Measurements from ENCODE around the gene OSCP1.

DNA sequence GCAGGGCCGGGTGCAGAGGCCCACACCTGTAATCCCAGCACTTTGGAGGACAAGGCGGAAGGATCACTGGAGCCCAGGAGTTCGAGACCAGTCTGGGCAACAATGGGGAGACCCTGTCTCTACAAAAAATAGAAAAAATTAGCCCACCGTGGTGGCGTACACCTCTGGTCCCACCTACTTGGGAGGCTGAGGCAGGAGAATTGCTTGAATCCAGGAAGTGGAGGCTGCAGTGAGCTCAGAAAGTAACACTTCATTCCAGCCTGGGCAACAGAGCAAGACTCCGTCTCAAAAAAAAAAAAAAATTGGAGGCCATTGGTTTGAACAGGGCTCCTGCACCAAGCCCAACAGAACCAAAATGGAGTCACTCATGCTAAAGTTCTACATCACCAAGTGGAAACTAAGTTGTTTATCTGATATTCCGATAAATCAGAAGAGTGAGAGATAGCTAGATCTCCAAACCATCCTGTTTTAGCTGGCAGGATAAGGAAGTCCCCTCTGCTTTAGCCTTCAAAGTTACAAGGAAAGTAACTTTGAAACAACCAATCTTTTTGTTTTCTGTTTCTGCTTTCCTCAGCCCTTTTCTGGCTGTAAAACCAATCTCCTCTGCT lies 51.8 kb downstream of the OSCP1 start:
- no peak for TF ChIP-seq EZH2 (IDR thresholded peaks at IDR 0.05; ENCODE audit: borderline replicate concordance, insufficient read depth, low read depth, low read length, poor library complexity, severe bottlenecking)
- TF ChIP-seq, protein P1, sequence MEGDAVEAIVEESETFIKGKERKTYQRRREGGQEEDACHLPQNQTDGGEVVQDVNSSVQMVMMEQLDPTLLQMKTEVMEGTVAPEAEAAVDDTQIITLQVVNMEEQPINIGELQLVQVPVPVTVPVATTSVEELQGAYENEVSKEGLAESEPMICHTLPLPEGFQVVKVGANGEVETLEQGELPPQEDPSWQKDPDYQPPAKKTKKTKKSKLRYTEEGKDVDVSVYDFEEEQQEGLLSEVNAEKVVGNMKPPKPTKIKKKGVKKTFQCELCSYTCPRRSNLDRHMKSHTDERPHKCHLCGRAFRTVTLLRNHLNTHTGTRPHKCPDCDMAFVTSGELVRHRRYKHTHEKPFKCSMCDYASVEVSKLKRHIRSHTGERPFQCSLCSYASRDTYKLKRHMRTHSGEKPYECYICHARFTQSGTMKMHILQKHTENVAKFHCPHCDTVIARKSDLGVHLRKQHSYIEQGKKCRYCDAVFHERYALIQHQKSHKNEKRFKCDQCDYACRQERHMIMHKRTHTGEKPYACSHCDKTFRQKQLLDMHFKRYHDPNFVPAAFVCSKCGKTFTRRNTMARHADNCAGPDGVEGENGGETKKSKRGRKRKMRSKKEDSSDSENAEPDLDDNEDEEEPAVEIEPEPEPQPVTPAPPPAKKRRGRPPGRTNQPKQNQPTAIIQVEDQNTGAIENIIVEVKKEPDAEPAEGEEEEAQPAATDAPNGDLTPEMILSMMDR (IDR thresholded peaks at IDR 0.05) = no peak
